HepG2 (cell line): Measurements from ENCODE around the gene ANKRD40CL. TPM values are rescaled to one million over a fixed set of nuclear protein-coding genes. Genes with fewer than 3 reads are reported as not detected.

Source experiments
- HMGXB4 ChIP-seq, 2 experiments: sonication (generic) in 1 of 2; formaldehyde crosslinking in 1 of 2; IDR thresholded peaks; 2 replicates each; pipeline versions ENCODE4 v1.4.0 to v1.6.1; 2018 to 2020; ENCODE audit warnings: missing genetic modification reagents in 2 of 2, borderline replicate concordance in 1 of 2, low read depth in 1 of 2, mild to moderate bottlenecking in 1 of 2, missing biosample characterization in 1 of 2
- KLF9 ChIP-seq: IDR thresholded peaks from 2 replicates; pipeline ENCODE4 v1.6.1; 2016; ENCODE audit warnings: low read depth
- MED13 ChIP-seq: sonication (generic); formaldehyde crosslinking; IDR thresholded peaks from 2 replicates; pipeline ENCODE4 v1.5.0; 2020; ENCODE audit warnings: missing genetic modification reagents
- MED8 ChIP-seq: sonication (generic); formaldehyde crosslinking; IDR thresholded peaks from 2 replicates; pipeline ENCODE4 v1.8.1; 2023; ENCODE audit warnings: mild to moderate bottlenecking, missing genetic modification reagents; ENCODE audit not compliant: insufficient replicate concordance
- MTA1 ChIP-seq: sonication (generic); formaldehyde crosslinking; IDR thresholded peaks from 2 replicates; pipeline ENCODE4 v1.4.0; 2020; ENCODE audit warnings: missing genetic modification reagents, mild to moderate bottlenecking, borderline replicate concordance
- MYNN ChIP-seq: sonication (generic); formaldehyde crosslinking; IDR thresholded peaks from 2 replicates; pipeline ENCODE4 v1.4.0; 2020; ENCODE audit warnings: mild to moderate bottlenecking, low read depth, missing genetic modification reagents
- PAX8 ChIP-seq: sonication (generic); formaldehyde crosslinking; IDR thresholded peaks from 2 replicates; pipeline ENCODE4 v1.8.0; 2022; ENCODE audit warnings: mild to moderate bottlenecking, missing genetic modification reagents, borderline replicate concordance
- TCF12 ChIP-seq, 2 experiments: fragments of 450-650 bp in 1 of 2; sonication (generic) in 1 of 2; formaldehyde crosslinking in 1 of 2; IDR thresholded peaks; 2 replicates each; pipeline versions ENCODE4 v1.6.1 to v1.8.0; 2017 to 2022; ENCODE audit warnings: antibody characterized with exemption in 1 of 2, mild to moderate bottlenecking in 1 of 2, missing genetic modification reagents in 1 of 2, moderate library complexity in 1 of 2
- TP53 ChIP-seq: sonication (generic); formaldehyde crosslinking; conservative IDR thresholded peaks from 2 replicates; pipeline ENCODE4 v1.4.0; 2020; ENCODE audit warnings: missing genetic modification reagents
- ZFP41 ChIP-seq: sonication (generic); formaldehyde crosslinking; IDR thresholded peaks from 2 replicates; pipeline ENCODE4 v1.4.0; 2020; ENCODE audit warnings: mild to moderate bottlenecking, missing genetic modification reagents, borderline replicate concordance
- ZNF232 ChIP-seq: sonication (generic); formaldehyde crosslinking; IDR thresholded peaks from 2 replicates; pipeline ENCODE4 v1.4.0; 2020; ENCODE audit warnings: missing genetic modification reagents, borderline replicate concordance
- ZNF354B ChIP-seq: sonication (generic); formaldehyde crosslinking; IDR thresholded peaks from 2 replicates; pipeline ENCODE4 v1.8.0; 2022; ENCODE audit warnings: mild to moderate bottlenecking, missing genetic modification reagents
- ZNF543 ChIP-seq: sonication (generic); formaldehyde crosslinking; IDR thresholded peaks from 2 replicates; pipeline ENCODE4 v1.4.0; 2020; ENCODE audit warnings: mild to moderate bottlenecking, missing genetic modification reagents
- ZNF567 ChIP-seq: sonication (generic); formaldehyde crosslinking; IDR thresholded peaks from 2 replicates; pipeline ENCODE4 v1.8.1; 2023; ENCODE audit warnings: mild to moderate bottlenecking, missing genetic modification reagents, borderline replicate concordance
- ZNF619 ChIP-seq: sonication (generic); formaldehyde crosslinking; IDR thresholded peaks from 2 replicates; pipeline ENCODE4 v1.4.0; 2020; ENCODE audit warnings: mild to moderate bottlenecking, missing genetic modification reagents
- ZNF746 ChIP-seq: sonication (generic); formaldehyde crosslinking; IDR thresholded peaks from 2 replicates; pipeline ENCODE4 v1.8.0; 2022; ENCODE audit warnings: mild to moderate bottlenecking, missing genetic modification reagents
- ZNF768 ChIP-seq: sonication (generic); formaldehyde crosslinking; IDR thresholded peaks from 2 replicates; pipeline ENCODE4 v1.4.0; 2020; ENCODE audit warnings: missing genetic modification reagents
- ZSCAN30 ChIP-seq: sonication (generic); formaldehyde crosslinking; IDR thresholded peaks from 2 replicates; pipeline ENCODE4 v1.5.0; 2020; ENCODE audit warnings: mild to moderate bottlenecking, missing genetic modification reagents
- polyA plus RNA-seq, 8 experiments: library from polyadenylated mRNA; depleted of rRNA in 3 of 8; stranded (reverse) in 7 of 8; unstranded in 1 of 8; fragments of >200 nt; fragmentation: Illumina TruSeq in 4 of 8; extraction: Trizol in 4 of 8; gene quantifications; 2 replicates each; pipeline versions ENCODE4 v1.2.1 to v1.2.3, GENCODE V29; 2011 to 2016; ENCODE audit warnings: low read depth in 4 of 8, missing spikeins in 1 of 8, mixed read lengths in 1 of 8; ENCODE audit not compliant: insufficient read depth in 1 of 8
- total RNA-seq, 5 experiments: library from RNA; depleted of rRNA; stranded (reverse); fragments of >200 nt; fragmentation: Illumina TruSeq; extraction: Trizol; gene quantifications; 2 replicates each; pipeline ENCODE4 v1.2.3, GENCODE V29; 2016; ENCODE audit warnings: low read depth in 1 of 5
- TF ChIP-seq, protein P1 (sequence below): sonication (generic); formaldehyde crosslinking; IDR thresholded peaks from 2 replicates; pipeline ENCODE4 v1.4.0; 2020; ENCODE audit warnings: missing genetic modification reagents
- TF ChIP-seq, protein P2 (sequence below): sonication (generic); formaldehyde crosslinking; IDR thresholded peaks from 2 replicates; pipeline ENCODE4 v1.8.1; 2023; ENCODE audit warnings: missing genetic modification reagents, mild to moderate bottlenecking, borderline replicate concordance

The ANKRD40CL gene
- total and polyA plus RNA-seq, 2 of the 13 experiments (the other 11 are each of a cell fraction or from before 2014, with no cell fraction given), result 0.03 to 0.11 TPM

GRCh38 chr17:50719144-50719923 is 48.0 kb downstream of the ANKRD40CL start, which contains the start of gene LUC7L3 (continued):
- TF ChIP-seq, protein P1, sequence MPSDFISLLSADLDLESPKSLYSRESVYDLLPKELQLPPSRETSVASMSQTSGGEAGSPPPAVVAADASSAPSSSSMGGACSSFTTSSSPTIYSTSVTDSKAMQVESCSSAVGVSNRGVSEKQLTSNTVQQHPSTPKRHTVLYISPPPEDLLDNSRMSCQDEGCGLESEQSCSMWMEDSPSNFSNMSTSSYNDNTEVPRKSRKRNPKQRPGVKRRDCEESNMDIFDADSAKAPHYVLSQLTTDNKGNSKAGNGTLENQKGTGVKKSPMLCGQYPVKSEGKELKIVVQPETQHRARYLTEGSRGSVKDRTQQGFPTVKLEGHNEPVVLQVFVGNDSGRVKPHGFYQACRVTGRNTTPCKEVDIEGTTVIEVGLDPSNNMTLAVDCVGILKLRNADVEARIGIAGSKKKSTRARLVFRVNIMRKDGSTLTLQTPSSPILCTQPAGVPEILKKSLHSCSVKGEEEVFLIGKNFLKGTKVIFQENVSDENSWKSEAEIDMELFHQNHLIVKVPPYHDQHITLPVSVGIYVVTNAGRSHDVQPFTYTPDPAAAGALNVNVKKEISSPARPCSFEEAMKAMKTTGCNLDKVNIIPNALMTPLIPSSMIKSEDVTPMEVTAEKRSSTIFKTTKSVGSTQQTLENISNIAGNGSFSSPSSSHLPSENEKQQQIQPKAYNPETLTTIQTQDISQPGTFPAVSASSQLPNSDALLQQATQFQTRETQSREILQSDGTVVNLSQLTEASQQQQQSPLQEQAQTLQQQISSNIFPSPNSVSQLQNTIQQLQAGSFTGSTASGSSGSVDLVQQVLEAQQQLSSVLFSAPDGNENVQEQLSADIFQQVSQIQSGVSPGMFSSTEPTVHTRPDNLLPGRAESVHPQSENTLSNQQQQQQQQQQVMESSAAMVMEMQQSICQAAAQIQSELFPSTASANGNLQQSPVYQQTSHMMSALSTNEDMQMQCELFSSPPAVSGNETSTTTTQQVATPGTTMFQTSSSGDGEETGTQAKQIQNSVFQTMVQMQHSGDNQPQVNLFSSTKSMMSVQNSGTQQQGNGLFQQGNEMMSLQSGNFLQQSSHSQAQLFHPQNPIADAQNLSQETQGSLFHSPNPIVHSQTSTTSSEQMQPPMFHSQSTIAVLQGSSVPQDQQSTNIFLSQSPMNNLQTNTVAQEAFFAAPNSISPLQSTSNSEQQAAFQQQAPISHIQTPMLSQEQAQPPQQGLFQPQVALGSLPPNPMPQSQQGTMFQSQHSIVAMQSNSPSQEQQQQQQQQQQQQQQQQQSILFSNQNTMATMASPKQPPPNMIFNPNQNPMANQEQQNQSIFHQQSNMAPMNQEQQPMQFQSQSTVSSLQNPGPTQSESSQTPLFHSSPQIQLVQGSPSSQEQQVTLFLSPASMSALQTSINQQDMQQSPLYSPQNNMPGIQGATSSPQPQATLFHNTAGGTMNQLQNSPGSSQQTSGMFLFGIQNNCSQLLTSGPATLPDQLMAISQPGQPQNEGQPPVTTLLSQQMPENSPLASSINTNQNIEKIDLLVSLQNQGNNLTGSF (CRISPR knock-in tag), result peak; percentile 88
- peak; percentile 61; the same call in 1 of the 2 replicates for TF ChIP-seq PAX8 (CRISPR knock-in tag)
- TF ChIP-seq ZNF619 (CRISPR knock-in tag), result peak; percentile 97; the same call in 1 of the 2 replicates
- TF ChIP-seq ZNF768 (CRISPR knock-in tag), result peak; percentile 85; the same call in 1 of the 2 replicates
- peak; percentile 89 for TF ChIP-seq ZNF543
- TF ChIP-seq, protein P2, sequence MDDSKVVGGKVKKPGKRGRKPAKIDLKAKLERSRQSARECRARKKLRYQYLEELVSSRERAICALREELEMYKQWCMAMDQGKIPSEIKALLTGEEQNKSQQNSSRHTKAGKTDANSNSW (CRISPR knock-in tag), result peak; percentile 89; the same call in 1 of the 2 replicates
- TF ChIP-seq ZNF354B (CRISPR knock-in tag), result peak; percentile 44; the same call in 1 of the 2 replicates
- TF ChIP-seq ZNF232, result peak; percentile 75
- TF ChIP-seq ZNF567 (CRISPR knock-in tag), result peak; percentile 57; the same call in 1 of the 2 replicates
- no peak for TF ChIP-seq ZNF746 (CRISPR knock-in tag)
- peak; percentile 97; the same call in 1 of the 2 replicates for TF ChIP-seq MYNN (CRISPR knock-in tag)
- peak; percentile 13; the same call in 1 of the 2 replicates for TF ChIP-seq TP53 (CRISPR knock-in tag)
- peak; percentile 91 for TF ChIP-seq KLF9
- TF ChIP-seq ZSCAN30, result 0 out of 2 replicates have a peak, but pooled peaks have one; percentile 63
- TF ChIP-seq MED8 (CRISPR knock-in tag), result peak; percentile 72
- TF ChIP-seq MED13 (CRISPR knock-in tag), result peak; percentile 10; the same call in 1 of the 2 replicates
- TF ChIP-seq ZFP41 (CRISPR knock-in tag), result no peak; the same call in 1 of the 2 replicates
- TF ChIP-seq TCF12 (IDR thresholded peaks at IDR 0.05), result no peak
- no peak for TF ChIP-seq TCF12 (CRISPR knock-in tag; IDR thresholded peaks at IDR 0.05)
- TF ChIP-seq MTA1 (CRISPR knock-in tag), result peak; percentile 95
- peak; percentile 92 to 94 for TF ChIP-seq HMGXB4 (CRISPR knock-in tag; IDR thresholded peaks at IDR 0.05; ENCODE audit: borderline replicate concordance in 1 of 2, low read depth in 1 of 2)
